Common myeloid progenitor, CD34-positive (primary cell): ENCODE results near the gene PLPPR3.
A peak's percentile ranks its signal among the peaks of the same experiment; 100 is the strongest.
"Not testable (repeated sequence)": the region's sequence is repeated elsewhere in the genome, so short reads cannot be mapped to it uniquely, and the experiment has no call there.

Experiments used
- CTCF ChIA-PET: fragments of 350-600 bp; sonication (Branson Sonifier 250); formaldehyde crosslinking; loops from one replicate; lab custom pipeline; 2021; ENCODE audit warnings: antibody characterized with exemption; lab: Charles Lee
- POLR2A ChIA-PET: fragments of 350-600 bp; sonication (Branson Sonifier 250); formaldehyde crosslinking; loops from one replicate; lab custom pipeline; 2021; ENCODE audit warnings: antibody characterized with exemption; lab: Charles Lee
- DNase-seq, 3 donors: peaks; one replicate each; pipeline versions ENCODE4 v3.0.0 to v3.0.0-alpha.2; 2013
- H3K27ac ChIP-seq, 2 experiments: 1 replicate in 1 of 2; 2 replicates in 1 of 2; pipeline ENCODE4 v1.7.0; 2013; ENCODE audit warnings: inconsistent platforms in 2 of 2, low read length in 2 of 2, mild to moderate bottlenecking in 2 of 2, low read depth in 1 of 2, moderate library complexity in 1 of 2; ENCODE audit not compliant: severe bottlenecking in 2 of 2, insufficient read depth in 1 of 2, poor library complexity in 1 of 2
- H3K27me3 ChIP-seq, 5 experiments: replicated peaks in 2 of 5; 1 replicate in 3 of 5; 2 replicates in 2 of 5; pipeline versions ENCODE4 v1.6.1 to v1.7.0; 2013; ENCODE audit warnings: low read length in 4 of 5, mild to moderate bottlenecking in 2 of 5, moderate library complexity in 2 of 5, inconsistent platforms in 1 of 5; ENCODE audit not compliant: insufficient read depth in 5 of 5, control insufficient read depth in 4 of 5
- H3K36me3 ChIP-seq, 4 experiments: 1 replicate in 2 of 4; 2 replicates in 2 of 4; pipeline versions ENCODE4 v1.6.1 to v1.7.0; 2013; ENCODE audit warnings: low read length in 3 of 4, control low read depth in 1 of 4, mild to moderate bottlenecking in 1 of 4; ENCODE audit not compliant: control insufficient read depth in 4 of 4, insufficient read depth in 4 of 4
- H3K4me1 ChIP-seq, 4 experiments: 1 replicate in 3 of 4; 2 replicates in 1 of 4; pipeline versions ENCODE4 v1.6.1 to v1.7.1; 2013; ENCODE audit warnings: low read length in 3 of 4, mild to moderate bottlenecking in 3 of 4, control low read depth in 1 of 4, inconsistent platforms in 1 of 4, moderate library complexity in 1 of 4; ENCODE audit not compliant: control insufficient read depth in 4 of 4, insufficient read depth in 4 of 4; ENCODE audit errors: control extremely low read depth in 1 of 4
- H3K4me3 ChIP-seq, 7 experiments: 1 replicate in 4 of 7; 2 replicates in 3 of 7; pipeline versions ENCODE4 v1.5.1 to v1.7.0; 2013; ENCODE audit warnings: mild to moderate bottlenecking in 7 of 7, low read length in 6 of 7, moderate library complexity in 6 of 7, inconsistent platforms in 2 of 7, low read depth in 2 of 7, control low read depth in 1 of 7; ENCODE audit not compliant: insufficient read depth in 4 of 7, control insufficient read depth in 1 of 7; ENCODE audit errors: extremely low read depth in 1 of 7
- H3K9me3 ChIP-seq, 5 experiments: 1 replicate in 4 of 5; 2 replicates in 1 of 5; pipeline versions ENCODE4 v1.6.1 to v1.7.1; 2013; ENCODE audit warnings: low read length in 4 of 5, mild to moderate bottlenecking in 2 of 5, inconsistent platforms in 1 of 5, low read depth in 1 of 5, moderate library complexity in 1 of 5; ENCODE audit not compliant: control insufficient read depth in 4 of 5, insufficient read depth in 2 of 5; ENCODE audit errors: control extremely low read depth in 1 of 5
- whole genome bisulfite sequencing: methylation state at CpG from one replicate; pipeline ENCODE4 v1.1.5; 2013; ENCODE audit not compliant: insufficient coverage; 5-methylcytosine and 5-hydroxymethylcytosine counted together

The PLPPR3 gene

GRCh38 chr19:825897-826644 is 4.3 kb upstream of the PLPPR3 start:
- Histone ChIP-seq H3K4me1 (peaks cover 0 to 7% (median 6%) of the 10 kb centered on the region in 4 experiments), H3K27ac (no peak overlapping the region), H3K36me3 (no peaks in the 10 kb centered on the region), H3K27me3 (peaks cover 0 to 31% (median 3%) of the 10 kb centered on the region in 5 experiments), H3K4me3 (no peak overlapping the region), H3K9me3 (no peaks in the 10 kb centered on the region)
- no peak for DNase-seq
- CTCF ChIA-PET = interaction anchor here (0.6 to 1.0 kb wide), 2 partner anchors 14 to 180 kb away, joined by 3 to 4 read pairs; no protein-coding TSS in a partner anchor
- POLR2A ChIA-PET = interaction anchor here (0.6 kb wide), 1 partner anchor 72 kb away, joined by 4 read pairs; no protein-coding TSS in a partner anchor
- WGBS = 93% methylated on average over 8 of the region's 19 CpGs

GRCh38 chr19:824885-825284 is 3.1 kb upstream of the PLPPR3 start:
- Histone ChIP-seq H3K36me3 (no peaks in the 10 kb centered on the region), H3K27me3 (peaks cover 0 to 39% (median 6%) of the 10 kb centered on the region in 5 experiments), H3K4me1 (peaks cover 0 to 7% (median 6%) of the 10 kb centered on the region in 4 experiments), H3K9me3 (no peaks in the 10 kb centered on the region), H3K27ac (no peak overlapping the region), H3K4me3 (no peak overlapping the region)
- POLR2A ChIA-PET = no interaction called here
- no peak for DNase-seq
- CTCF ChIA-PET = no interaction called here
- WGBS = 71% methylated on average over 7 of the region's 15 CpGs

- Histone ChIP-seq H3K4me3 (no peak overlapping the region), H3K27me3 (peaks cover 0 to 39% (median 6%) of the 10 kb centered on the region in 5 experiments), H3K9me3 (no peaks in the 10 kb centered on the region), H3K4me1 (peaks cover 0 to 7% (median 6%) of the 10 kb centered on the region in 4 experiments), H3K36me3 (no peaks in the 10 kb centered on the region), H3K27ac (peak overlapping the region in 1 of 2 experiments; percentile 69)
- WGBS = 66% methylated on average over 11 of the region's 12 CpGs
- ChIA-PET CTCF (no interaction called here), POLR2A (no interaction called here)
- no peak for DNase-seq
Measured at GRCh38 chr19:823565-824121, 1.9 kb upstream of the PLPPR3 start.

GRCh38 chr19:821231-821824 is 427 bp downstream of the PLPPR3 start:
- no peak overlapping the region for H3K27ac ChIP-seq
- H3K36me3 ChIP-seq = no peaks in the 10 kb centered on the region
- POLR2A ChIA-PET = no interaction called here
- H3K9me3 ChIP-seq = no peaks in the 10 kb centered on the region
- WGBS = 0% methylated on average over 31 of the region's 64 CpGs
- H3K27me3 ChIP-seq = peaks cover 0 to 36% (median 6%) of the 10 kb centered on the region in 5 experiments
- peak overlapping the region in 3 of 7 experiments; percentile 15 to 50 (median 36) for H3K4me3 ChIP-seq
- DNase-seq = no peak
- CTCF ChIA-PET = interaction anchor here (0.6 kb wide), 1 partner anchor 40 kb away, joined by 4 read pairs; no protein-coding TSS in a partner anchor
- peaks cover 0 to 7% (median 5%) of the 10 kb centered on the region in 4 experiments for H3K4me1 ChIP-seq

GRCh38 chr19:820212-820611 is 1.5 kb downstream of the PLPPR3 start:
- DNase-seq, CTCF ChIA-PET, H3K27ac ChIP-seq, H3K36me3 ChIP-seq, H3K4me1 ChIP-seq, H3K9me3 ChIP-seq, H3K4me3 ChIP-seq: not testable (repeated sequence)
- H3K27me3 ChIP-seq = peaks cover 0 to 35% (median 6%) of the 10 kb centered on the region in 5 experiments
- POLR2A ChIA-PET = interaction anchor here (0.6 kb wide), 1 partner anchor 35 kb away, joined by 3 read pairs; no protein-coding TSS in a partner anchor
- 90% methylated on average over 2 of the region's 5 CpGs for WGBS

- 89% methylated on average over 2 of the region's 2 CpGs for WGBS
- ChIA-PET POLR2A (interaction anchor here (0.7 kb wide), 1 partner anchor 35 kb away, joined by 3 read pairs; no protein-coding TSS in a partner anchor), CTCF (no interaction called here)
- Histone ChIP-seq H3K4me3 (no peak overlapping the region), H3K9me3 (no peaks in the 10 kb centered on the region), H3K36me3 (peaks cover 3 to 20% (median 8%) of the 10 kb centered on the region in 4 experiments), H3K27ac (no peak overlapping the region), H3K4me1 (peaks cover 0 to 1% (median 0%) of the 10 kb centered on the region in 4 experiments), H3K27me3 (peaks cover 0 to 12% (median 3%) of the 10 kb centered on the region in 5 experiments)
- no peak for DNase-seq
Measured at GRCh38 chr19:816500-816857, 5.3 kb downstream of the PLPPR3 start.
